Measurements from ENCODE around the gene SOWAHB. TPM values are rescaled to one million over a fixed set of nuclear protein-coding genes. Genes with fewer than 3 reads are reported as not detected.

SOWAHB gene
- polyA plus RNA-seq, 2 of the 4 experiments (the other 2 are of a cell fraction): 0.04 to 0.10 TPM

DNA sequence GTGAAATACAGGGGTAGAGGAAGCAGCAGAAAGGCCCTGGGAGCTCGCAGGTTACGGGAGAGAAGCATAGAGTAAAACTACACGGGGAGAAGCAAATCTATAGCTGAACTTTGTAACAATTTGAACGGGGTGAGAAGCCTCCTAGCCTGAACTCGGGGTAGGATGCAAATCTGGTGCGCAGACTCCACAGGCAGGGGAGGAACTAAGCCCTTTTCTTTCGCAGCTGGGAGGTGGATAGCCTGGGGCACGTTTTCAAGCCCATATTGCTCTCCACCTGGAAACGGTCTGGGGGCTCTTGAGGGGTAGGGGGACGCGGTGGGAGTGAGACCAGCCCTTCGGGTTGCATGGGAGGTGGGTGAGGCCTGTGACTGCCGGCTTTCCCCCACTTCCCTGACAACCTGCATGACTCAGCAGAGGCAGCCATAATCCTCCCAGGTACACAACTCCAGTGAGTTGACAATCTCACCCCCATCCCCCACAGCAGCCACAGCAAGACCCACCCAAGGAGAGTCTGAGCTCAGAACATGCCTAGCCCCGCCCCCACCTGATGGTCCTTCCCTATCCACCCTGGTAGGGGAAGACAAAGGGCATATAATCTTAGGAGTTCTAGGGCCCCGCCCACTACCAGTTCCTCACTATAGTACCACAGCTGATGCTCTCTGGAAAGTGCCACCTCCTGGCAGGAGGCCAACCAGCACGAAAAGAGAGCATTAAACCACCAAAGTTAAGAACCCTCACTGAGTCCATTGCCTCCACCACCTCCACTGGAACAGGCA lies 29.9 kb downstream of the SOWAHB start:
- H3K9me3 ChIP-seq: no peaks in the 10 kb centered on the region
- no peak for ATAC-seq
- no peak for FAIRE-seq
- peak in 1 of 2 experiments; percentile 12 for DNase-seq (ENCODE audit: low read depth in 1 of 2, low spot score in 1 of 2)
- H3K27ac ChIP-seq: peak overlapping the region in 1 of 2 experiments; percentile 36; a peak in 2 of 6 replicates
- WGBS (ENCODE audit: missing lambda C conversion rate): 66% methylated on average over 13 of the region's 16 CpGs
- ChIA-PET CTCF (interaction anchor here (1.1 kb wide), 1 partner anchor 9 kb away, joined by 3 read pairs; no protein-coding TSS in a partner anchor), POLR2A (no interaction called here)
- no peak overlapping the region for H3K4me3 ChIP-seq
- H3K4me2 ChIP-seq: no peak overlapping the region
- H3K4me1 ChIP-seq: no peaks in the 10 kb centered on the region
- TF ChIP-seq ESRRA (IDR thresholded peaks at IDR 0.05; ENCODE audit: borderline replicate concordance, low read length) (no peak), ZC3H11A (IDR thresholded peaks at IDR 0.05) (no peak), MAFK (IDR thresholded peaks at IDR 0.05; ENCODE audit: partially characterized antibody) (no peak), TFCP2L1 (CRISPR knock-in tag; IDR thresholded peaks at IDR 0.05) (no peak), SMC3 (IDR thresholded peaks at IDR 0.05) (no peak), EHF (CRISPR knock-in tag; IDR thresholded peaks at IDR 0.05) (no peak), CBX2 (IDR thresholded peaks at IDR 0.05; ENCODE audit: borderline replicate concordance, low read depth) (no peak)

- DNase-seq (ENCODE audit: low read depth in 1 of 2, low spot score in 1 of 2): no peak
- Histone ChIP-seq H3K4me3 (no peak overlapping the region), H3K9me3 (no peaks in the 10 kb centered on the region), H3K4me2 (no peak overlapping the region), H3K4me1 (no peaks in the 10 kb centered on the region), H3K27ac (no peak overlapping the region)
- CTCF ChIA-PET: interaction anchor here (1.1 kb wide), 1 partner anchor 8 kb away, joined by 3 read pairs; no protein-coding TSS in a partner anchor
- no peak for ATAC-seq
- FAIRE-seq: no peak
- POLR2A ChIA-PET: no interaction called here
- 84% methylated on average over 7 of the region's 7 CpGs for WGBS (ENCODE audit: missing lambda C conversion rate)
- TF ChIP-seq HOXB13 (CRISPR knock-in tag; IDR thresholded peaks at IDR 0.05; ENCODE audit: low read depth): no peak
- no peak for TF ChIP-seq HES2 (IDR thresholded peaks at IDR 0.05)
- no peak for TF ChIP-seq RCOR1 (IDR thresholded peaks at IDR 0.05; ENCODE audit: low read depth, low read length)
- TF ChIP-seq MAFK (IDR thresholded peaks at IDR 0.05; ENCODE audit: partially characterized antibody): no peak
- TF ChIP-seq JUN (IDR thresholded peaks at IDR 0.05): no peak
- no peak for TF ChIP-seq USF2 (IDR thresholded peaks at IDR 0.05)
- no peak for TF ChIP-seq CBX8 (IDR thresholded peaks at IDR 0.05)
- no peak for TF ChIP-seq GATA3 (IDR thresholded peaks at IDR 0.05; ENCODE audit: borderline replicate concordance)
- no peak for TF ChIP-seq EHMT2 (IDR thresholded peaks at IDR 0.05; ENCODE audit: low read depth)
- TF ChIP-seq SMC3 (IDR thresholded peaks at IDR 0.05): no peak
- TF ChIP-seq NPAS2 (CRISPR knock-in tag; IDR thresholded peaks at IDR 0.05; ENCODE audit: borderline replicate concordance): no peak
- TF ChIP-seq, protein P1, sequence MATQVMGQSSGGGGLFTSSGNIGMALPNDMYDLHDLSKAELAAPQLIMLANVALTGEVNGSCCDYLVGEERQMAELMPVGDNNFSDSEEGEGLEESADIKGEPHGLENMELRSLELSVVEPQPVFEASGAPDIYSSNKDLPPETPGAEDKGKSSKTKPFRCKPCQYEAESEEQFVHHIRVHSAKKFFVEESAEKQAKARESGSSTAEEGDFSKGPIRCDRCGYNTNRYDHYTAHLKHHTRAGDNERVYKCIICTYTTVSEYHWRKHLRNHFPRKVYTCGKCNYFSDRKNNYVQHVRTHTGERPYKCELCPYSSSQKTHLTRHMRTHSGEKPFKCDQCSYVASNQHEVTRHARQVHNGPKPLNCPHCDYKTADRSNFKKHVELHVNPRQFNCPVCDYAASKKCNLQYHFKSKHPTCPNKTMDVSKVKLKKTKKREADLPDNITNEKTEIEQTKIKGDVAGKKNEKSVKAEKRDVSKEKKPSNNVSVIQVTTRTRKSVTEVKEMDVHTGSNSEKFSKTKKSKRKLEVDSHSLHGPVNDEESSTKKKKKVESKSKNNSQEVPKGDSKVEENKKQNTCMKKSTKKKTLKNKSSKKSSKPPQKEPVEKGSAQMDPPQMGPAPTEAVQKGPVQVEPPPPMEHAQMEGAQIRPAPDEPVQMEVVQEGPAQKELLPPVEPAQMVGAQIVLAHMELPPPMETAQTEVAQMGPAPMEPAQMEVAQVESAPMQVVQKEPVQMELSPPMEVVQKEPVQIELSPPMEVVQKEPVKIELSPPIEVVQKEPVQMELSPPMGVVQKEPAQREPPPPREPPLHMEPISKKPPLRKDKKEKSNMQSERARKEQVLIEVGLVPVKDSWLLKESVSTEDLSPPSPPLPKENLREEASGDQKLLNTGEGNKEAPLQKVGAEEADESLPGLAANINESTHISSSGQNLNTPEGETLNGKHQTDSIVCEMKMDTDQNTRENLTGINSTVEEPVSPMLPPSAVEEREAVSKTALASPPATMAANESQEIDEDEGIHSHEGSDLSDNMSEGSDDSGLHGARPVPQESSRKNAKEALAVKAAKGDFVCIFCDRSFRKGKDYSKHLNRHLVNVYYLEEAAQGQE (IDR thresholded peaks at IDR 0.05): no peak
- no peak for TF ChIP-seq ZC3H11A (IDR thresholded peaks at IDR 0.05)
Measured at GRCh38 chr4:76867377-76867776, 30.6 kb downstream of the SOWAHB start.

- CTCF ChIA-PET: no interaction called here
- no peaks in the 10 kb centered on the region for H3K9me3 ChIP-seq
- no peak overlapping the region for H3K27ac ChIP-seq
- no peak for DNase-seq (ENCODE audit: low read depth in 1 of 2, low spot score in 1 of 2)
- TF ChIP-seq MAFK (IDR thresholded peaks at IDR 0.05; ENCODE audit: partially characterized antibody) (no peak), EHF (CRISPR knock-in tag; IDR thresholded peaks at IDR 0.05) (no peak), FOXS1 (CRISPR knock-in tag; IDR thresholded peaks at IDR 0.05) (no peak), HDAC2 (IDR thresholded peaks at IDR 0.05) (no peak), PHF8 (IDR thresholded peaks at IDR 0.05; ENCODE audit: borderline replicate concordance, low read depth) (no peak), RFX5 (IDR thresholded peaks at IDR 0.05) (no peak), HMGXB4 (CRISPR knock-in tag; IDR thresholded peaks at IDR 0.05; ENCODE audit: borderline replicate concordance) (no peak)
- TF ChIP-seq, protein P1 (IDR thresholded peaks at IDR 0.05): no peak
- WGBS (ENCODE audit: missing lambda C conversion rate): 73% methylated on average over 7 of the region's 9 CpGs
- FAIRE-seq: no peak
- ATAC-seq: no peak
- no peak overlapping the region for H3K4me2 ChIP-seq
- H3K4me1 ChIP-seq: no peaks in the 10 kb centered on the region
- no peak overlapping the region for H3K4me3 ChIP-seq
- POLR2A ChIA-PET: no interaction called here
Measured at GRCh38 chr4:76866641-76867040, 31.3 kb downstream of the SOWAHB start.
